Skeletal muscle satellite cell (primary cell): ENCODE results near the gene RBM48.

Source experiments
- H3K27me3 ChIP-seq: 2 replicates; pipeline ENCODE4 v1.7.0; 2013; ENCODE audit warnings: low read length; ENCODE audit not compliant: control insufficient read depth, insufficient read depth
- H3K36me3 ChIP-seq: 2 replicates; pipeline ENCODE4 v1.7.0; 2013; ENCODE audit warnings: mild to moderate bottlenecking, control low read depth, low read length; ENCODE audit not compliant: insufficient read depth
- H3K4me1 ChIP-seq: 2 replicates; pipeline ENCODE4 v1.7.0; 2013; ENCODE audit warnings: low read length; ENCODE audit not compliant: control insufficient read depth, insufficient read depth
- H3K4me2 ChIP-seq: 2 replicates; pipeline ENCODE4 v1.7.0; 2013; ENCODE audit warnings: mild to moderate bottlenecking, low read length
- H3K4me3 ChIP-seq: 2 replicates; pipeline ENCODE4 v1.7.0; 2013; ENCODE audit warnings: low read length
- H3K9ac ChIP-seq: 2 replicates; pipeline ENCODE4 v1.7.0; 2013; ENCODE audit warnings: mild to moderate bottlenecking, low read depth, low read length, moderate library complexity
- H3K9me3 ChIP-seq: replicated peaks from 2 replicates; pipeline ENCODE4 v1.7.0; 2013; ENCODE audit warnings: mild to moderate bottlenecking, control low read depth, low read length

The RBM48 gene

DNA sequence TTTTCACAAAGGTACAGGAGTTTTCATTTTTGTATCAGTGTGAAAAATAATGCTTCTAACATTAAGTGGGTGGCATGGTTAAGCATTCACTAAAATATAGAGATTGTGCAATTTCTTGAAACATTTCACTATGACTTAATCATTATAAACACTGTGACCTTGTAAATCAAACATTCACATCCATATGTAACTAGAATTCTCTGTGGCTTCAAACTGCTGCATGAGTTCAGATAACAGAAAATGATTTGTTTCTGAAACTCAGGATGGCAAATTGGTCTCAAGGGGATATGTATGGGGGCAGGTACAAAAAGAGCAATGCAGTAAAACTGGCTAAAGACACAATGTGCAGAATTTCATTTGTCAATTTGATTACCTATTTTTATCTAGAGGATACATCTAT is 57.8 kb downstream of the RBM48 start:
- Histone ChIP-seq H3K9me3 (no peaks in the 10 kb centered on the region), H3K36me3 (peaks cover 6% of the 10 kb centered on the region), H3K4me1 (peaks cover 32% of the 10 kb centered on the region), H3K27me3 (no peaks in the 10 kb centered on the region), H3K4me2 (peak overlapping the region; percentile 47), H3K4me3 (peak overlapping the region; percentile 0), H3K9ac (peak overlapping the region; percentile 46)

DNA sequence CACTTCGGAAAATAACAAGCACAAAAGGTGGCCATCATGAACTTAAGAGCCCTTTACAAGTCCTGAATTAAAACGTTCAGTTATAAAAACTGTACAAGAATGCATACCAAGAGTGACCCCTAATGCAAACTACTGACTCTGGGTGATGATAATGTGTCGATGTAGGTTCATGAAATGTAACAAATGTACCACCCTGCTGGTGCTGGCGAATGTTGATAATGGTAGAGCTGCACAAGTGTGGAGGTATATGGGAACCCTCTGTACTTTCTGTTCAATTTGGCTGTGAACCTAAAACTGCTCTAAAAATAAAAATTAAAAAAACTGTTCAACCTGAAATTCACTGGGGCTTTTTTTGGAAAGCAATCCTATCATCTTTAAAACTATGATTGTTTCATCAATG is 58.2 kb downstream of the RBM48 start:
- no peak overlapping the region for H3K4me3 ChIP-seq
- peaks cover 6% of the 10 kb centered on the region for H3K36me3 ChIP-seq
- peaks cover 32% of the 10 kb centered on the region for H3K4me1 ChIP-seq
- peak overlapping the region; percentile 47 for H3K4me2 ChIP-seq
- H3K9ac ChIP-seq = peak overlapping the region; percentile 46
- no peaks in the 10 kb centered on the region for H3K9me3 ChIP-seq
- no peaks in the 10 kb centered on the region for H3K27me3 ChIP-seq
